WI38 (cell line): ENCODE measurements around the gene PIP4K2A.

Source experiments
- H3K4me3 ChIP-seq: 2 replicates; pipeline ENCODE4 v1.5.1; 2011; ENCODE audit warnings: low read depth, mild to moderate bottlenecking, control low read depth, low read length
- TF ChIP-seq, protein P1 (sequence below): IDR thresholded peaks from 2 replicates; pipeline ENCODE4 v1.5.1; 2012; ENCODE audit warnings: low read depth, mild to moderate bottlenecking, control low read depth, low read length

PIP4K2A gene

GRCh38 chr10:22633106-22633505, 81.3 kb downstream of the PIP4K2A start:
- TF ChIP-seq, protein P1, sequence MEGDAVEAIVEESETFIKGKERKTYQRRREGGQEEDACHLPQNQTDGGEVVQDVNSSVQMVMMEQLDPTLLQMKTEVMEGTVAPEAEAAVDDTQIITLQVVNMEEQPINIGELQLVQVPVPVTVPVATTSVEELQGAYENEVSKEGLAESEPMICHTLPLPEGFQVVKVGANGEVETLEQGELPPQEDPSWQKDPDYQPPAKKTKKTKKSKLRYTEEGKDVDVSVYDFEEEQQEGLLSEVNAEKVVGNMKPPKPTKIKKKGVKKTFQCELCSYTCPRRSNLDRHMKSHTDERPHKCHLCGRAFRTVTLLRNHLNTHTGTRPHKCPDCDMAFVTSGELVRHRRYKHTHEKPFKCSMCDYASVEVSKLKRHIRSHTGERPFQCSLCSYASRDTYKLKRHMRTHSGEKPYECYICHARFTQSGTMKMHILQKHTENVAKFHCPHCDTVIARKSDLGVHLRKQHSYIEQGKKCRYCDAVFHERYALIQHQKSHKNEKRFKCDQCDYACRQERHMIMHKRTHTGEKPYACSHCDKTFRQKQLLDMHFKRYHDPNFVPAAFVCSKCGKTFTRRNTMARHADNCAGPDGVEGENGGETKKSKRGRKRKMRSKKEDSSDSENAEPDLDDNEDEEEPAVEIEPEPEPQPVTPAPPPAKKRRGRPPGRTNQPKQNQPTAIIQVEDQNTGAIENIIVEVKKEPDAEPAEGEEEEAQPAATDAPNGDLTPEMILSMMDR = no peak
- no peak overlapping the region for H3K4me3 ChIP-seq

- H3K4me3 ChIP-seq = no peak overlapping the region
- TF ChIP-seq, protein P1 = no peak
These were observed 82.6 kb downstream of the PIP4K2A start for GRCh38 chr10:22631646-22632278.

- no peak overlapping the region for H3K4me3 ChIP-seq
- TF ChIP-seq, protein P1 = no peak
These were observed 83.2 kb downstream of the PIP4K2A start for GRCh38 chr10:22631185-22631584.

- H3K4me3 ChIP-seq = no peak overlapping the region
- TF ChIP-seq, protein P1 = no peak
These were observed 83.9 kb downstream of the PIP4K2A start for GRCh38 chr10:22630234-22631174.

DNA sequence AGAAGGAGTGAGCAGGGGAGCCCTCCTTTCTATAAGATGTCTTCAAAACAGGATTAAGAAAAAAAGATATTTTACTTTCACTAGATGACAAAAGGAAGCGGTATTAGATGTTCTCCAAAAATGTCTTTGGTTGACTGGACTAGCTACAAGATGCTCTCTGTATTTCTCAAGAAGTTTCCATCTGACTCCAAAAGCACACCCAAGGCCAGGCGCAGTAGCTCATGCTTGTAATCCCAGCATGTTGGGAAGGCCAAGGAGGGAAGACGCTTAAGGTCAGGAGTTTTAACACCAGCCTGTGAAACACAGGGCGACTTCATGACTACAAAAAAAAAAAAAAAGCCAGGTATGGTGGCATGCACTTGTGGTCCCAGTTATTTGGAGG, 84.5 kb downstream of the PIP4K2A start:
- TF ChIP-seq, protein P1 = no peak
- no peak overlapping the region for H3K4me3 ChIP-seq

GRCh38 chr10:22629126-22629525, 85.3 kb downstream of the PIP4K2A start:
- TF ChIP-seq, protein P1 = no peak
- no peak overlapping the region for H3K4me3 ChIP-seq

DNA sequence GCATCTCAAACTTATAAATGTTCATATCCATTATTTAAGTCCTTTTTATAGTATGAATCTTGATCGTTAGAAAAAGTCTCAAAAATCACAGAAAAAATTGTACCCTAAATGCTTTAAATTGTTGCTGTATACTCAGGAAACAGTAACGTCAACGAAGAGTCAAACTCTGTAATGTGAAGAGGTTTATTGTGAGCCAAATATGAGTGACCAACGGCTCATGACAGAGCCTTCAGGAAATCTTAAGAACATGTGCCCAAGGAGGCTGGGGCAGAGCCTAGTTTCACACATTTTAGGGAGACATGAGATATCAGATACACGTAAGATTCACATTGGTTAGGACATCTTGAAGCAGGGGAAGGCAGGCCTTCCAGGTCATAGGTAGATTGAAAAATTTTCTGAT, 86.1 kb downstream of the PIP4K2A start:
- no peak overlapping the region for H3K4me3 ChIP-seq
- TF ChIP-seq, protein P1 = no peak
